Small intestine (tissue), 7 donors: ENCODE data around the gene BAG5. TPM values are rescaled to one million over a fixed set of nuclear protein-coding genes. Genes with fewer than 3 reads are reported as not detected.

Experiments
- DNase-seq, 2 donors: peaks; one replicate each; pipeline versions ENCODE4 v3.0.0 to v3.0.0-alpha.2; 2013
- FAIRE-seq: peaks from 2 replicates; lab custom pipeline; 2012; peaks lifted over from hg19 to GRCh38; lab: Jason Lieb, UNC
- H3K27ac ChIP-seq, 3 donors: one replicate each; pipeline ENCODE4 v1.5.1; 2013; ENCODE audit warnings: low read length in 2 of 3, mild to moderate bottlenecking in 2 of 3, control low read depth in 1 of 3, inconsistent platforms in 1 of 3, low read depth in 1 of 3, moderate library complexity in 1 of 3
- H3K27me3 ChIP-seq, 3 donors: one replicate each; pipeline ENCODE4 v1.6.1; 2013; ENCODE audit warnings: low read length in 3 of 3, inconsistent platforms in 1 of 3; ENCODE audit not compliant: control insufficient read depth in 3 of 3, insufficient read depth in 3 of 3
- H3K36me3 ChIP-seq, 3 donors: one replicate each; pipeline ENCODE4 v1.6.1; 2013; ENCODE audit warnings: low read length in 3 of 3, inconsistent platforms in 1 of 3, low read depth in 1 of 3, mild to moderate bottlenecking in 1 of 3, moderate library complexity in 1 of 3; ENCODE audit not compliant: control insufficient read depth in 3 of 3, insufficient read depth in 2 of 3
- H3K4me1 ChIP-seq, 3 donors: one replicate each; pipeline ENCODE4 v1.6.1; 2013; ENCODE audit warnings: low read length in 2 of 3, inconsistent platforms in 1 of 3, low read depth in 1 of 3, mild to moderate bottlenecking in 1 of 3, moderate library complexity in 1 of 3; ENCODE audit not compliant: control insufficient read depth in 3 of 3, insufficient read depth in 2 of 3
- H3K4me3 ChIP-seq, 3 donors: one replicate each; pipeline ENCODE4 v1.5.1; 2013; ENCODE audit warnings: low read length in 3 of 3, control low read depth in 1 of 3, inconsistent platforms in 1 of 3, low read depth in 1 of 3, mild to moderate bottlenecking in 1 of 3, moderate library complexity in 1 of 3
- H3K9me3 ChIP-seq, 2 donors: one replicate each; pipeline ENCODE4 v1.6.1; 2013; ENCODE audit warnings: low read depth in 1 of 2, low read length in 1 of 2; ENCODE audit not compliant: control insufficient read depth in 2 of 2, insufficient read depth in 1 of 2
- WGBS, 3 donors: extraction: QIAGEN DNeasy Blood & Tissue Kit; methylation state at CpG; one replicate each; pipeline ENCODE4 v1.1.7; 2013; 5-methylcytosine and 5-hydroxymethylcytosine counted together
- polyA plus RNA-seq, 4 donors: library from polyadenylated mRNA; stranded (reverse) in 3 of 4; unstranded in 1 of 4; fragments of 200-250 nt in 3 of 4; fragments of 120-200 nt in 1 of 4; gene quantifications; one replicate each; pipeline versions ENCODE4 v1.2.1 to v1.2.3, GENCODE V29; 2013
- donor health status: healthy with polysubstance abuse.
- donor health status: control.
- donor health status: control.
- donor health status: Bipolar disorder and iron deficiency.
- donor health status: healthy.

Gene BAG5
- polyA plus RNA-seq, 4 donors = 8.5 to 21.8 (median 12.6) TPM

- DNase-seq = no peak
- FAIRE-seq = no peak
- peaks cover 0 to 68% (median 0%) of the 10 kb centered on the region in 3 donors for H3K36me3 ChIP-seq
- no peak overlapping the region for H3K27ac ChIP-seq
- no peaks in the 10 kb centered on the region for H3K9me3 ChIP-seq
- 91 to 96% (median 91%) methylated on average over 14 to 15 of the region's 15 CpGs for WGBS, 3 donors
- peaks cover 0 to 65% (median 0%) of the 10 kb centered on the region in 3 donors for H3K4me1 ChIP-seq
- no peak overlapping the region for H3K4me3 ChIP-seq
- H3K27me3 ChIP-seq = no peaks in the 10 kb centered on the region
Observed at GRCh38 chr14:103531421-103532215, 30.8 kb downstream of the BAG5 start.

- no peak for DNase-seq
- FAIRE-seq = no peak
- Histone ChIP-seq H3K27me3 (no peaks in the 10 kb centered on the region), H3K27ac (no peak overlapping the region), H3K4me1 (peaks cover 0 to 73% (median 0%) of the 10 kb centered on the region in 3 donors), H3K36me3 (peaks cover 0 to 67% (median 0%) of the 10 kb centered on the region in 3 donors), H3K4me3 (no peak overlapping the region), H3K9me3 (no peaks in the 10 kb centered on the region)
- 90 to 93% (median 91%) methylated on average over 11 of the region's 11 CpGs for WGBS, 3 donors
Observed at GRCh38 chr14:103530831-103531230, 31.6 kb downstream of the BAG5 start.

GRCh38 chr14:103530390-103530789, 32.1 kb downstream of the BAG5 start:
- Histone ChIP-seq H3K4me1 (peaks cover 0 to 78% (median 0%) of the 10 kb centered on the region in 3 donors), H3K36me3 (peaks cover 0 to 63% (median 0%) of the 10 kb centered on the region in 3 donors), H3K27me3 (no peaks in the 10 kb centered on the region), H3K9me3 (no peaks in the 10 kb centered on the region), H3K27ac (no peak overlapping the region), H3K4me3 (no peak overlapping the region)
- DNase-seq = no peak
- 57 to 72% (median 69%) methylated on average over 3 to 7 of the region's 7 CpGs for WGBS, 3 donors
- no peak for FAIRE-seq

GRCh38 chr14:103529383-103530365, 32.8 kb downstream of the BAG5 start:
- no peak for FAIRE-seq
- Histone ChIP-seq H3K27ac (peak overlapping the region in 2 of 3 donors; percentile 39 to 76), H3K4me1 (peaks cover 0 to 85% (median 0%) of the 10 kb centered on the region in 3 donors), H3K4me3 (peak overlapping the region; percentile 70 to 82 (median 79)), H3K36me3 (peaks cover 0 to 56% (median 0%) of the 10 kb centered on the region in 3 donors), H3K9me3 (no peaks in the 10 kb centered on the region), H3K27me3 (no peaks in the 10 kb centered on the region)
- WGBS, 3 donors = 41 to 50% (median 49%) methylated on average over 38 to 42 of the region's 42 CpGs
- DNase-seq = no peak

- no peaks in the 10 kb centered on the region for H3K27me3 ChIP-seq
- peaks cover 0 to 91% (median 0%) of the 10 kb centered on the region in 3 donors for H3K4me1 ChIP-seq
- FAIRE-seq (no peak), DNase-seq (peak; percentile 92 to 93)
- peaks cover 0 to 47% (median 0%) of the 10 kb centered on the region in 3 donors for H3K36me3 ChIP-seq
- H3K9me3 ChIP-seq = no peaks in the 10 kb centered on the region
- H3K27ac ChIP-seq = peak within 1 kb of the TSS; percentile 55 to 93 (median 85)
- 1 to 2% (median 1%) methylated on average over 52 to 69 of the region's 70 CpGs for WGBS, 3 donors
- H3K4me3 ChIP-seq = peak within 1 kb of the TSS; percentile 70 to 82 (median 79)
Observed at GRCh38 chr14:103528587-103529382, 33.7 kb downstream of the BAG5 start, which contains the start of gene TRMT61A. Gene TRMT61A (plus strand): TSS chr14:103529196. CDS start chr14:103529979, 783 bp downstream.

GRCh38 chr14:103528146-103528586, 34.3 kb downstream of the BAG5 start:
- H3K4me3 ChIP-seq = peak overlapping the region; percentile 61 to 79 (median 70)
- peaks cover 0 to 90% (median 0%) of the 10 kb centered on the region in 3 donors for H3K4me1 ChIP-seq
- no peaks in the 10 kb centered on the region for H3K9me3 ChIP-seq
- peaks cover 0 to 2% (median 0%) of the 10 kb centered on the region in 3 donors for H3K27me3 ChIP-seq
- H3K27ac ChIP-seq = peak overlapping the region in 2 of 3 donors; percentile 85 to 93
- DNase-seq (peak; percentile 45 to 48), FAIRE-seq (no peak)
- WGBS, 3 donors = 14 to 38% (median 28%) methylated on average over 9 to 10 of the region's 10 CpGs
- peaks cover 0 to 41% (median 0%) of the 10 kb centered on the region in 3 donors for H3K36me3 ChIP-seq

GRCh38 chr14:103527408-103528145, 34.9 kb downstream of the BAG5 start:
- Histone ChIP-seq H3K27ac (peak overlapping the region in 2 of 3 donors; percentile 15 to 93), H3K27me3 (peaks cover 0 to 4% (median 0%) of the 10 kb centered on the region in 3 donors), H3K9me3 (no peaks in the 10 kb centered on the region), H3K36me3 (peaks cover 0 to 35% (median 0%) of the 10 kb centered on the region in 3 donors), H3K4me1 (peaks cover 0 to 88% (median 0%) of the 10 kb centered on the region in 3 donors), H3K4me3 (peak overlapping the region in 2 of 3 donors; percentile 61 to 79)
- FAIRE-seq = no peak
- WGBS, 3 donors = 66 to 77% (median 72%) methylated on average over 14 of the region's 14 CpGs
- DNase-seq = no peak
